PC-9 (cell line): ENCODE data around the gene EVC2. TPM values are rescaled to one million over a fixed set of nuclear protein-coding genes. Genes with fewer than 3 reads are reported as not detected.
A peak's percentile ranks its signal among the peaks of the same experiment; 100 is the strongest.

Experiments
- BruUV-seq: library from RNA; stranded (reverse); fragments of 400-500 nt; replicated peaks from 2 replicates; lab custom pipeline; 2021; lab: Mats Ljungman, UMichigan
- CTCF ChIA-PET: fragments of 300-600 bp; sonication (Branson Sonifier 250); formaldehyde crosslinking; loops from one replicate; lab custom pipeline; 2022; ENCODE audit warnings: antibody characterized with exemption; lab: Charles Lee
- POLR2A ChIA-PET: fragments of 300-600 bp; sonication (Branson Sonifier 250); formaldehyde crosslinking; loops from one replicate; lab custom pipeline; 2022; ENCODE audit warnings: antibody characterized with exemption; ENCODE audit not compliant: unreplicated experiment; lab: Charles Lee
- DNase-seq, 2 experiments: peaks; one replicate each; pipeline versions ENCODE4 v3.0.0 to v3.0.0-alpha.2; 2015 to 2022; ENCODE audit warnings: mixed read lengths in 1 of 2
- H2AFZ ChIP-seq: fragments of 200-600 bp; sonication (generic); 2 replicates; pipeline ENCODE4 v1.8.1; 2017; ENCODE audit warnings: antibody characterized with exemption
- H3F3A ChIP-seq: fragments of 200-600 bp; sonication (generic); 2 replicates; pipeline ENCODE4 v1.8.1; 2017; ENCODE audit warnings: antibody characterized with exemption, mild to moderate bottlenecking, low read depth; ENCODE audit not compliant: insufficient read depth
- H3K27ac ChIP-seq: fragments of 200-600 bp; sonication (generic); 2 replicates; pipeline ENCODE4 v1.6.1; 2016; ENCODE audit warnings: mixed run types
- H3K27me3 ChIP-seq: fragments of 200-600 bp; sonication (generic); 2 replicates; pipeline ENCODE4 v1.6.1; 2016; ENCODE audit warnings: low read depth, mixed run types; ENCODE audit not compliant: insufficient read depth
- H3K36me3 ChIP-seq: fragments of 200-600 bp; sonication (generic); 2 replicates; pipeline ENCODE4 v1.6.1; 2016; ENCODE audit warnings: low read depth, mixed run types
- H3K4me1 ChIP-seq: fragments of 200-600 bp; sonication (generic); replicated peaks from 2 replicates; pipeline ENCODE4 v1.6.1; 2016; ENCODE audit warnings: mixed run types; ENCODE audit not compliant: insufficient read depth
- H3K4me2 ChIP-seq: fragments of 200-600 bp; sonication (generic); 2 replicates; pipeline ENCODE4 v1.6.1; 2017; ENCODE audit warnings: mixed run types
- H3K4me3 ChIP-seq: fragments of 200-600 bp; sonication (generic); 2 replicates; pipeline ENCODE4 v1.6.1; 2016; ENCODE audit warnings: mixed run types
- H3K79me2 ChIP-seq: fragments of 200-600 bp; sonication (generic); 2 replicates; pipeline ENCODE4 v1.6.1; 2017; ENCODE audit warnings: low read depth, mixed run types
- H3K9me2 ChIP-seq: fragments of 200-600 bp; sonication (generic); 2 replicates; pipeline ENCODE4 v1.8.1; 2017; ENCODE audit warnings: mild to moderate bottlenecking; ENCODE audit not compliant: insufficient read depth
- H3K9me3 ChIP-seq: fragments of 200-600 bp; sonication (generic); 2 replicates; pipeline ENCODE4 v1.8.1; 2016; ENCODE audit warnings: low read depth; ENCODE audit not compliant: insufficient read depth
- H4K20me1 ChIP-seq: fragments of 200-600 bp; sonication (generic); 2 replicates; pipeline ENCODE4 v1.8.1; 2017; ENCODE audit not compliant: insufficient read depth
- EZH2 ChIP-seq: fragments of 200-600 bp; sonication (generic); IDR thresholded peaks from 2 replicates; pipeline ENCODE4 v1.8.0; 2017; ENCODE audit warnings: antibody characterized with exemption, low read depth
- intact Hi-C: fragments of 100-400 bp; cut with micrococcal nuclease; formaldehyde crosslinking; loops from one replicate; pipeline ENCODE4 v1.10.0; 2022; ENCODE audit not compliant: unreplicated experiment
- total RNA-seq: library from RNA; stranded (reverse); gene quantifications from 2 replicates; pipeline ENCODE4 v1.2.3, GENCODE V29; 2021
- TF ChIP-seq, protein P1 (sequence below): fragments of 200-600 bp; sonication (generic); conservative IDR thresholded peaks from 2 replicates; pipeline ENCODE4 v1.6.1; 2017; ENCODE audit warnings: mixed run types, antibody characterized with exemption, mild to moderate bottlenecking, moderate library complexity

The EVC2 gene
- total RNA-seq, 1 experiment from 2014 or later = 1.4 TPM

GRCh38 chr4:5712517-5712916 lies 4.2 kb upstream of the EVC2 start:
- H2AFZ ChIP-seq = no peak overlapping the region
- no peak for DNase-seq
- no peaks in the 10 kb centered on the region for H4K20me1 ChIP-seq
- H3K27me3 ChIP-seq = no peaks in the 10 kb centered on the region
- no peak for TF ChIP-seq EZH2
- TF ChIP-seq, protein P1, sequence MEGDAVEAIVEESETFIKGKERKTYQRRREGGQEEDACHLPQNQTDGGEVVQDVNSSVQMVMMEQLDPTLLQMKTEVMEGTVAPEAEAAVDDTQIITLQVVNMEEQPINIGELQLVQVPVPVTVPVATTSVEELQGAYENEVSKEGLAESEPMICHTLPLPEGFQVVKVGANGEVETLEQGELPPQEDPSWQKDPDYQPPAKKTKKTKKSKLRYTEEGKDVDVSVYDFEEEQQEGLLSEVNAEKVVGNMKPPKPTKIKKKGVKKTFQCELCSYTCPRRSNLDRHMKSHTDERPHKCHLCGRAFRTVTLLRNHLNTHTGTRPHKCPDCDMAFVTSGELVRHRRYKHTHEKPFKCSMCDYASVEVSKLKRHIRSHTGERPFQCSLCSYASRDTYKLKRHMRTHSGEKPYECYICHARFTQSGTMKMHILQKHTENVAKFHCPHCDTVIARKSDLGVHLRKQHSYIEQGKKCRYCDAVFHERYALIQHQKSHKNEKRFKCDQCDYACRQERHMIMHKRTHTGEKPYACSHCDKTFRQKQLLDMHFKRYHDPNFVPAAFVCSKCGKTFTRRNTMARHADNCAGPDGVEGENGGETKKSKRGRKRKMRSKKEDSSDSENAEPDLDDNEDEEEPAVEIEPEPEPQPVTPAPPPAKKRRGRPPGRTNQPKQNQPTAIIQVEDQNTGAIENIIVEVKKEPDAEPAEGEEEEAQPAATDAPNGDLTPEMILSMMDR = no peak
- H3F3A ChIP-seq = peaks cover 3% of the 10 kb centered on the region; the same call in 1 of the 2 replicates
- H3K79me2 ChIP-seq = 0 out of 2 replicates have a peak, but pooled peaks cover 6% of the 10 kb centered on the region
- 0 out of 2 replicates have a peak, but pooled peaks cover 3% of the 10 kb centered on the region for H3K4me1 ChIP-seq
- no peak overlapping the region for H3K27ac ChIP-seq
- no peaks in the 10 kb centered on the region for H3K36me3 ChIP-seq
- H3K4me3 ChIP-seq = no peak overlapping the region
- intact Hi-C loops = loop anchor here (5.0 kb wide), 1 partner anchor 35 kb away; no protein-coding TSS in a partner anchor
- POLR2A ChIA-PET = no interaction called here
- CTCF ChIA-PET = no interaction called here
- H3K9me2 ChIP-seq = no peaks in the 10 kb centered on the region
- no peak overlapping the region for H3K4me2 ChIP-seq
- BruUV-seq = no TSS peak
- no peaks in the 10 kb centered on the region for H3K9me3 ChIP-seq

DNA sequence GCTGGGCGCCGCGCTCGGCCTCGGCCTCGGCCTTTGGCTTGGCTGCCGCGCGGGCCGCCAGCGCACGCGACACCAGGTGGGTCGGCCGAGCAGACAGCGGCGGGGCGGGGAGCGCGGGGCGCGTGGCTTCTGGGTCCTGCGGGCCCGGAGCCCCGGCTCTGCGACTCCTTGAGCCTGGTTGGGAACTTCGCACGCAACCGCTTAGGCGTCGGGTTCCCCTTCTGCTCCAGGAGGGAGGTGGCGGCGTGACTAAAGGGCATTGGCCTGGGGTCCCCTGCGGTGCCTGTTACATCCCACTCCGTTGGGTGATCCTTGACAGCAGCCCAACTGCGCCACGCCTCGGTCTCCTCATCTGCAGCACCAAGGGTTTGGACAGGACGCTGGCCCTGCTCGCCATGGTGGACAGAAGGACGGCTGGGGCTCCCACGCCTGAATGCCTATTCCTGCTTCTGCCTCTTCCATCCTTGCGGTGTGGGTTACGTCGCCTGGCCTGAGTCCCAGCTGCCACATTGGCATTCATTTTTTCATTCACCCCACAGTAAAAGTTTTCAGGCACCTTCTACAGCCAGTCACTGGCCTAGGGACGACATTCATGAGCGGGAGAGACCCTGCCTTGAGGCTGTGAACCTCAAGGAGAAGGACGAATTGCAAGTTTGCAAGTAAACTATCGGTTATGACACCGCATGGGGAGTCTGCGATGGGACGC lies 3.3 kb upstream of the EVC2 start:
- Histone ChIP-seq H3K79me2 (0 out of 2 replicates have a peak, but pooled peaks cover 6% of the 10 kb centered on the region), H3K27me3 (no peaks in the 10 kb centered on the region), H3K4me3 (peak overlapping the region; percentile 50; the same call in 1 of the 2 replicates), H3K4me1 (0 out of 2 replicates have a peak, but pooled peaks cover 3% of the 10 kb centered on the region), H3F3A (peaks cover 3% of the 10 kb centered on the region; the same call in 1 of the 2 replicates), H3K27ac (no peak overlapping the region), H3K9me2 (no peaks in the 10 kb centered on the region), H3K4me2 (peak overlapping the region; percentile 75), H4K20me1 (no peaks in the 10 kb centered on the region), H3K9me3 (no peaks in the 10 kb centered on the region), H2AFZ (peak overlapping the region; percentile 67; the same call in 1 of the 2 replicates), H3K36me3 (no peaks in the 10 kb centered on the region)
- intact Hi-C loops = loop anchor here (5.0 kb wide), 1 partner anchor 36 kb away; no protein-coding TSS in a partner anchor
- ChIA-PET POLR2A (no interaction called here), CTCF (no interaction called here)
- TSS peak; percentile 26 for BruUV-seq
- DNase-seq = no peak
- TF ChIP-seq, protein P1 = no peak
- no peak for TF ChIP-seq EZH2

- CTCF ChIA-PET = no interaction called here
- peak within 1 kb of the TSS; percentile 74; the same call in 1 of the 2 replicates for H2AFZ ChIP-seq
- intact Hi-C loops = loop anchor here (5.0 kb wide), 1 partner anchor 36 kb away; no protein-coding TSS in a partner anchor
- no peaks in the 10 kb centered on the region for H4K20me1 ChIP-seq
- H3K79me2 ChIP-seq = 0 out of 2 replicates have a peak, but pooled peaks cover 6% of the 10 kb centered on the region
- H3K9me2 ChIP-seq = no peaks in the 10 kb centered on the region
- peak in 1 of 2 experiments; percentile 66 for DNase-seq
- no peaks in the 10 kb centered on the region for H3K27me3 ChIP-seq
- TF ChIP-seq EZH2 = no peak
- TF ChIP-seq, protein P1 = no peak
- H3K27ac ChIP-seq = no peak within 1 kb of the TSS
- H3K36me3 ChIP-seq = no peaks in the 10 kb centered on the region
- peaks cover 3% of the 10 kb centered on the region; the same call in 1 of the 2 replicates for H3F3A ChIP-seq
- peak within 1 kb of the TSS; percentile 75 for H3K4me2 ChIP-seq
- no TSS peak for BruUV-seq
- peak within 1 kb of the TSS; percentile 53; the same call in 1 of the 2 replicates for H3K4me3 ChIP-seq
- 0 out of 2 replicates have a peak, but pooled peaks cover 3% of the 10 kb centered on the region for H3K4me1 ChIP-seq
- POLR2A ChIA-PET = no interaction called here
- no peaks in the 10 kb centered on the region for H3K9me3 ChIP-seq
These were observed 2.7 kb upstream of the EVC2 start, which contains the start of gene EVC for GRCh38 chr4:5710961-5711478. EVC (plus strand) TSS chr4:5711201; CDS start chr4:5711381, 180 bp downstream.
